Retinal pigment epithelial cell (primary cell): Measurements from ENCODE around the gene RPTOR.

Experiments used
- DNase-seq: peaks from one replicate; pipeline ENCODE4 v3.0.0-alpha.2; 2010; ENCODE audit warnings: low read depth
- H3K4me3 ChIP-seq: 2 replicates; pipeline ENCODE4 v1.5.1; 2011; ENCODE audit warnings: mild to moderate bottlenecking, low read length, control low read depth, moderate library complexity
- CTCF ChIP-seq: conservative IDR thresholded peaks from 2 replicates; pipeline ENCODE4 v1.5.1; 2011; ENCODE audit warnings: low read depth, low read length, control low read depth, inconsistent platforms

RPTOR gene

GRCh38 chr17:80901319-80901718, 356.7 kb downstream of the RPTOR start:
- no peak for DNase-seq

DNA sequence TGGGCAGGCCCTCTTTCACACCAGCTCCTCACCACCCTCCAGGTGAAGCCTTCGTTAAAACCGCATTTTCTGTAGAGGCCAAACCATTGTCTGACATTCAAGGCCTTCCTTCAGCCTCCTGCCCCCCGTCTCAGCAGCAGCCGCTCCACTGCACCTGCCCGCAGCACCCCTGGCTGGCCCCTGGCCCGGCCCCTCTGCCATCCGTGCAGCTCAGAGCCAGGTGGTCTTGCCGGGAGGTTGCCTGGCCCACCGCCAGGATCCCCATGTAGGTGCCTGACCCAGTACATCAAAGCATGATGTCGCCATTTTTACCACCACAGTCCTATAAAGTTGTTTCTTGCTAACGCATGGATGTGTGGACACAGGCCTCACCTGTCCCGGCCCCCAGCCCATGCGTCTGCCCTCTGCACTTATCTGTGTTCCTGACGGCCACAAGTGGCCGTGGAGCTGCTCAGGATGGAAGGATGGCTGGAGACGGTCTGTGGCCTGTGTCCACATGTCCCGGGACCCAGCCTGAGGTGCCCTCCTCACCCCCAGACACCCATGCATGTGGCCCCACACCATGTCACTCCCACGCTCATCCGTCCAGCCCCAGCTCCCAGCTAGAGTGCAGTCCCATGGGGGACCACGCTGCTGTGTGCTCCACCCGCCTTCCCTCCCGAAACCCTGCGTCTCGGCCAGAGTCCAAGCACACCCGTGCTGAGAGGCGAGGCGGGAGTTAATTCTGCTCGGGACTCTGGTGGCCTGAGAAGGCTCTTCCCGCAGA, 357.7 kb downstream of the RPTOR start:
- no peak for DNase-seq
- no peak overlapping the region for H3K4me3 ChIP-seq
- TF ChIP-seq CTCF = no peak

More at GRCh38 chr17:80901319-80901718, 356.7 kb downstream of the RPTOR start:
- H3K4me3 ChIP-seq = no peak overlapping the region
- no peak for TF ChIP-seq CTCF

DNA sequence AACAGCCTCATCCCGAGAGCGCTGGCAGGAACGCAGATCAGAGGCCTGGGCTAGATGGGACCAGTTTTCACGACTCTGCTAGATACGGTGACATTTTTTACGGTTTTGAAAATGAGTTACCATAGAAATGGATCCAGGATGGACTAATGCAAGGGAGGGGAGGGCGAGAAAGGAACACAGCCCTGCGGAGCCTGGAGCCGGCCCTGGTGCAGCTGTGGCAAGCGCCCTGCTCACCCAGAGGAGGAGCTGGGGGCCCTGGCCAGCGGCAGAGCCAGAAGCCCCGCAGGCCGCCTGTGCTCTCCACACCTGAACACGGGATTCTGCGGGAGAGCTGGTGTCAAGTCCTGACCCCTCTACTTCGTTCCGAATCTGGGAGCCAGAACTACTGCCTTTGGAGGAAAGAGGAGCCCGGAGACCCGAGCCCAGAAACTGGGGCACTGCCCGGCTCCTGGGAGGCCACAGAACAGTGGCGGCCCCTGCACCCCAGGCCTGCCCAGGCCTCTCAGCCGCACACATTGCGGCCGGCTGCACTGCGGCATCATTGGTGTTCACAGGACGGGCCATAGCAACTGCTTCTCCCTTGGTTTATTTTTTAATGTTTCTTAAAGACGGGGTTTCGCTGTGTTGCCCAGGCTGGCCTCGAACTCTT, 358.4 kb downstream of the RPTOR start:
- DNase-seq = no peak
- no peak overlapping the region for H3K4me3 ChIP-seq
- no peak for TF ChIP-seq CTCF

- no peak for TF ChIP-seq CTCF
- no peak overlapping the region for H3K4me3 ChIP-seq
- no peak for DNase-seq
Observed at GRCh38 chr17:80904036-80904753, 359.6 kb downstream of the RPTOR start.

DNA sequence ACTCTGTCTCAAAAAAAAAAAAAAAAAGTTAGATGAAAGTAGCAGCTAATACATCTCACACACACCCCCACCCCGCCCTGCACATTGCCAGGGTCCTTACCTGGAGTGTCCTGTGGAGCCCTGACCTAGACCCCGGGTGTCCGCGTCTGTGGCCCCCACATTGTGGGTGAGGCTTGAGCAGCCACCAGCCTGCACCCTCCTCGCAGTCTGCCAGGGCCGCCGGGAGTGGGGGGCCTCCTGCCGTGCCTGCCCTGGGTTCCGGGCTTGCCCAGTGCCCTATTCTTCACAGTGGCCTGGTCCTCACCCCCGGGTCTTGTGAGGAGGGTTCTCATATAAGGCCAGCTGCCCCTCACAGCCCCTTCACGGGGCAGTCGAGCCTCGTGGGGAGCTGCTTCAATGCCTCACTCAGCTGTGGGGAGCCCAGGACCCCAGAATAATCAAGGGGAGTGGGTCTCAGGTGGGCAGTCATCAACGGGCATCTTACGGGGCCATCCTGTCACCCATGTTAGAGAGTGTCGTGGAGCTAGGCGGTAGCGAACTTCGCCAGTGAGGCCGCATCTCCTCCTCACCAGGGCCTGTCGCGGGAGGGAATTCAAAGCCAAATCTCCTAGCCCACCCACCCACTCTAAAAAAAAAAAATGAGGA, 361.1 kb downstream of the RPTOR start:
- no peak for TF ChIP-seq CTCF
- no peak for DNase-seq

DNA sequence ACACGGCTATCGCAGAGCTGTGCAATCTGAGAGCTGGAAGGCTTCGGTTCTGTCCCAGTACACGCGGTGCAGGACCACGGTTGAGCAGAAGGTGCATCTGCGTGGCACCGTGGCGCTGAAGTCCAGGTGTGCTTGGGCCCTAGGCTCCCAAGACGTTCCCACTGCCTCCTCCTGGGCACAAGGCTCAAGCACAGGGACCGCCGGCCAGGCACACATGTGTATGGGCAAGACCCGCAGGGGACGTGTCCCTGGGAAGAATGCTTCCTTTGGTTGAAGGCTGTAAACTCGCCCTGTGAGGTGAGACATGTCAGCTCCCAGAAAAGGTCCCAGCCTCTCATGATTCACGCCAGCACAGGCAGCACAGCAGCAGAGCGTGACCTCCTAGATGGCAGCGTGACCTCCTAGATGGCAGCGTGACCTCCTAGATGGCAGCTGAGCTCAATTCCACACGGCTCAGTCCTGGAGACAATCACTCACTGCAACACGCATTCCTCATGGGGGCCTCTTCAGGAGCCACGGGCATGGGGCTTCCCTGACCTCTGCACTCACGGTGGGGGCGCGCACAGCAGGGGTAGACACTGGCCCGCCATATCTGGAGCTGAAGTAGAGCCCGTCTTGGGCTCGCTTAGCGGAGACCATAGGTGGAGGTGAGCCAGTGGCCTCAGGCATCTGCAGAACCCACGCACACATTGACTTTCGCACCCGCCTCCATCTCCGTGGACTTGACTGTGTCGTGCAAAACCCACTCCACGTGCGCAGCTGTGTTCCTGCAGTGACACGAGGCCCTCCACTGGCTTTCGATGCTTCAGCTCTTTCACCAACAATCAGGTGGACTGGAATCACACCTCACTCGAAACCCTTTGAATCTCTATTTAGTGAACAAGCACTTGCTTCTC, 362.0 kb downstream of the RPTOR start:
- no peak overlapping the region for H3K4me3 ChIP-seq
- DNase-seq = no peak
- TF ChIP-seq CTCF = no peak

More for the DNA sequence above, 361.1 kb downstream of the RPTOR start:
- H3K4me3 ChIP-seq = no peak overlapping the region
